ENCODE data around the gene CKAP2L. TPM values are rescaled to one million over a fixed set of nuclear protein-coding genes. Genes with fewer than 3 reads are reported as not detected.

The CKAP2L gene
- polyA plus RNA-seq, 1 donor from 2014 or later, result 0.78 TPM

DNA sequence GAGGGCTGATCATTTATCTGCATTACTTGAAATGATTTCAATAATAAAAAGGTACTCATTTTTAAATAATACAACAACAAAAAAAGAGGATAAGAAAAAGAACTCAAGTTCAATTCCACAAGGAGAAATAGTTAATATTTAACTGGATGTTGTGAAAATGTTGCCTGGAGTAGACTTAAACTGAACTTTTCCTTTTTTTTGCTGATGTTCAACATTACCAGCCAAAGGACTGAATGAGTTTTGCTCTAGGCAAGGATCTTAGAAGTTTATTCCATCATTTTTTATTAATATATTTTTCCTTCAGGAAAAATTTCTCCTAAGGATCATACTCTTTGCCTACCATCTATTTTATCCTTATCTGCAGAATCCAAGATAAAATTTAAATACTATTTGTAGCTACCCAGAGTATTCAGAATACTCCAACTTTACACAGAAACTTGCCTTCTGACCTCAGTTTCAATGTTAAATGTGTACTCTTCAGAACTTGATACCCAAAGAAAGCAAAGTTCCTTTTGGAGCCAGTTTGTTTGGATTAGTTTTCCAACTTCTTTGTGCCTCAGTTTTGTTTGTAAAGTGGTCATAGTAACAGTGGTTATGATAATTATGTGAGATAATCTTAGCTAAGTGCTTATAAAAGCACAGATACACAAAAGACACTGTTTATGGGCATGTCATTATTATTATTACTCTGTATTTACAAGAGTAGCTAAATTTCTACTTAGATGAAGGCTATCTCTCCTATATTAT, 12.8 kb downstream of the CKAP2L start:
- Histone ChIP-seq H3K9me2 (ENCODE audit: insufficient read depth, low read length) (no peaks in the 10 kb centered on the region), H3K79me2 (replicated peaks; ENCODE audit: insufficient read depth, low read length) (no peaks in the 10 kb centered on the region), H3K9me3 (ENCODE audit: low read length) (no peaks in the 10 kb centered on the region), H2AFZ (ENCODE audit: low read depth, low read length) (no peak overlapping the region), H3K4me3 (ENCODE audit: low read length) (no peak overlapping the region), H3K36me3 (ENCODE audit: insufficient read depth, low read length) (no peaks in the 10 kb centered on the region), H4K20me1 (ENCODE audit: insufficient read depth) (no peaks in the 10 kb centered on the region), H3K9ac (ENCODE audit: low read length) (no peak overlapping the region), H3F3A (ENCODE audit: insufficient read depth, low read length, poor library complexity, severe bottlenecking) (no peaks in the 10 kb centered on the region), H3K27ac (ENCODE audit: low read length) (no peak overlapping the region), H3K4me2 (ENCODE audit: low read length) (no peak overlapping the region), H3K27me3 (ENCODE audit: insufficient read depth, low read depth, low read length) (no peaks in the 10 kb centered on the region)
- TF ChIP-seq TAF1 (IDR thresholded peaks at IDR 0.05; ENCODE audit: low read depth), result no peak
- TF ChIP-seq, protein P1, sequence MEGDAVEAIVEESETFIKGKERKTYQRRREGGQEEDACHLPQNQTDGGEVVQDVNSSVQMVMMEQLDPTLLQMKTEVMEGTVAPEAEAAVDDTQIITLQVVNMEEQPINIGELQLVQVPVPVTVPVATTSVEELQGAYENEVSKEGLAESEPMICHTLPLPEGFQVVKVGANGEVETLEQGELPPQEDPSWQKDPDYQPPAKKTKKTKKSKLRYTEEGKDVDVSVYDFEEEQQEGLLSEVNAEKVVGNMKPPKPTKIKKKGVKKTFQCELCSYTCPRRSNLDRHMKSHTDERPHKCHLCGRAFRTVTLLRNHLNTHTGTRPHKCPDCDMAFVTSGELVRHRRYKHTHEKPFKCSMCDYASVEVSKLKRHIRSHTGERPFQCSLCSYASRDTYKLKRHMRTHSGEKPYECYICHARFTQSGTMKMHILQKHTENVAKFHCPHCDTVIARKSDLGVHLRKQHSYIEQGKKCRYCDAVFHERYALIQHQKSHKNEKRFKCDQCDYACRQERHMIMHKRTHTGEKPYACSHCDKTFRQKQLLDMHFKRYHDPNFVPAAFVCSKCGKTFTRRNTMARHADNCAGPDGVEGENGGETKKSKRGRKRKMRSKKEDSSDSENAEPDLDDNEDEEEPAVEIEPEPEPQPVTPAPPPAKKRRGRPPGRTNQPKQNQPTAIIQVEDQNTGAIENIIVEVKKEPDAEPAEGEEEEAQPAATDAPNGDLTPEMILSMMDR (IDR thresholded peaks at IDR 0.05; ENCODE audit: poor library complexity, severe bottlenecking), result no peak
- no peak for TF ChIP-seq REST (IDR thresholded peaks at IDR 0.05; ENCODE audit: borderline replicate concordance)
- no peak for TF ChIP-seq SMC3 (conservative IDR thresholded peaks at IDR 0.05; ENCODE audit: poor library complexity)
- TF ChIP-seq RAD21 (conservative IDR thresholded peaks at IDR 0.05), result no peak
- TF ChIP-seq MXI1 (conservative IDR thresholded peaks at IDR 0.05; ENCODE audit: poor library complexity, severe bottlenecking), result no peak

DNA sequence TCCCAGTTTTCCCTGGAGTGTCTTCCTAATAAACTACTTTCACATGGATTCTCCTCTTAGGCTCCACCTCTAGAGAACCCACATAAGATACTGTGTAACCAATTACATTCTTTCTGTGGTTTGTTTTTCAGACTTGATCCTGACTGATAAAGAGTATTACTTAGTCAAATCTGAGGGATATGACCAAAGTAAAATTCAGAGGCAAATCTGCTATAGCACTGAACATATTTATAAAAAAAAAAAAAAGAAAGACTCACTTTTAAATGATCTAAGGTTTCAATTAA, 13.9 kb downstream of the CKAP2L start:
- no peak overlapping the region for H2AFZ ChIP-seq (ENCODE audit: low read depth, low read length)
- no peak for TF ChIP-seq TAF1 (IDR thresholded peaks at IDR 0.05; ENCODE audit: low read depth)
- TF ChIP-seq REST (IDR thresholded peaks at IDR 0.05; ENCODE audit: borderline replicate concordance), result no peak
- TF ChIP-seq EP300 (conservative IDR thresholded peaks at IDR 0.05; ENCODE audit: poor library complexity, severe bottlenecking), result no peak
- TF ChIP-seq MXI1 (conservative IDR thresholded peaks at IDR 0.05; ENCODE audit: poor library complexity, severe bottlenecking), result no peak
- TF ChIP-seq SMC3 (conservative IDR thresholded peaks at IDR 0.05; ENCODE audit: poor library complexity), result no peak
- TF ChIP-seq POLR2AphosphoS5 (IDR thresholded peaks at IDR 0.05), result no peak
- TF ChIP-seq EZH2 (IDR thresholded peaks at IDR 0.05; ENCODE audit: borderline replicate concordance, insufficient read depth, low read length, poor library complexity, severe bottlenecking), result no peak
- TF ChIP-seq, protein P1 (IDR thresholded peaks at IDR 0.05; ENCODE audit: poor library complexity, severe bottlenecking), result no peak
- no peak for TF ChIP-seq RAD21 (conservative IDR thresholded peaks at IDR 0.05)
- no peaks in the 10 kb centered on the region for H3K9me2 ChIP-seq (ENCODE audit: insufficient read depth, low read length)
- no peaks in the 10 kb centered on the region for H3K9me3 ChIP-seq (ENCODE audit: low read length)
- H3K36me3 ChIP-seq (ENCODE audit: insufficient read depth, low read length), result no peaks in the 10 kb centered on the region
- no peaks in the 10 kb centered on the region for H4K20me1 ChIP-seq (ENCODE audit: insufficient read depth)
- no peak overlapping the region for H3K9ac ChIP-seq (ENCODE audit: low read length)
- H3K4me3 ChIP-seq (ENCODE audit: low read length), result no peak overlapping the region
- no peaks in the 10 kb centered on the region for H3F3A ChIP-seq (ENCODE audit: insufficient read depth, low read length, poor library complexity, severe bottlenecking)
- no peak overlapping the region for H3K4me2 ChIP-seq (ENCODE audit: low read length)
- H3K27ac ChIP-seq (ENCODE audit: low read length), result no peak overlapping the region
- H3K27me3 ChIP-seq (ENCODE audit: insufficient read depth, low read depth, low read length), result no peaks in the 10 kb centered on the region
- H3K79me2 ChIP-seq (replicated peaks; ENCODE audit: insufficient read depth, low read length), result no peaks in the 10 kb centered on the region
